MM.1S (cell line): ENCODE data around the gene SUPT6H.

ENCODE experiments used
- EZH2 ChIP-seq: fragments of 300-600 bp; sonication (generic); optimal IDR thresholded peaks from 2 replicates; pipeline ENCODE3; 2017; ENCODE audit warnings: low read depth, mild to moderate bottlenecking, antibody characterized with exemption, low read length, mixed read lengths
- EZH2phosphoT487 ChIP-seq: fragments of 300-600 bp; sonication (generic); IDR thresholded peaks from 2 replicates; pipeline ENCODE4 v1.6.1; 2018; ENCODE audit warnings: antibody characterized with exemption, low read length
- TF ChIP-seq, protein P1 (sequence below): fragments of 300-600 bp; sonication (generic); IDR thresholded peaks from 2 replicates; pipeline ENCODE4 v1.5.1; 2016; ENCODE audit warnings: antibody characterized with exemption, low read length, mixed read lengths

DNA sequence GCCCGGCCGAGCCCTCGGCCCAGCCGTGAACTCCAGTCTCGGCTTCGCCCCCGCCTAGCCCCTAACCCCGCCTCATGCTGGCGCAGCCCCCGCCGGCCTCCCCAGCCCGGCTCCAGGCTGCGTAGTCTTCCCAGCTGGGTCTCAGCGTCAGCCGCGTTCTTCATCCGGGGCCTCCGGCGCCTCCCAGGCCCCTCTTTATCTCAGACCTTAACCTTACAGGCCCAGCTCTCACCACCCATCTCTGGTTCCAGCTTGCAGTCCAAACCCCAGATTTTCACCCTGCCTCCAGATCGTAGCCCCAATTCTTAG, 49.7 kb downstream of the SUPT6H start, which contains the start of gene PROCA1:
- TF ChIP-seq EZH2: no peak
- TF ChIP-seq, protein P1, sequence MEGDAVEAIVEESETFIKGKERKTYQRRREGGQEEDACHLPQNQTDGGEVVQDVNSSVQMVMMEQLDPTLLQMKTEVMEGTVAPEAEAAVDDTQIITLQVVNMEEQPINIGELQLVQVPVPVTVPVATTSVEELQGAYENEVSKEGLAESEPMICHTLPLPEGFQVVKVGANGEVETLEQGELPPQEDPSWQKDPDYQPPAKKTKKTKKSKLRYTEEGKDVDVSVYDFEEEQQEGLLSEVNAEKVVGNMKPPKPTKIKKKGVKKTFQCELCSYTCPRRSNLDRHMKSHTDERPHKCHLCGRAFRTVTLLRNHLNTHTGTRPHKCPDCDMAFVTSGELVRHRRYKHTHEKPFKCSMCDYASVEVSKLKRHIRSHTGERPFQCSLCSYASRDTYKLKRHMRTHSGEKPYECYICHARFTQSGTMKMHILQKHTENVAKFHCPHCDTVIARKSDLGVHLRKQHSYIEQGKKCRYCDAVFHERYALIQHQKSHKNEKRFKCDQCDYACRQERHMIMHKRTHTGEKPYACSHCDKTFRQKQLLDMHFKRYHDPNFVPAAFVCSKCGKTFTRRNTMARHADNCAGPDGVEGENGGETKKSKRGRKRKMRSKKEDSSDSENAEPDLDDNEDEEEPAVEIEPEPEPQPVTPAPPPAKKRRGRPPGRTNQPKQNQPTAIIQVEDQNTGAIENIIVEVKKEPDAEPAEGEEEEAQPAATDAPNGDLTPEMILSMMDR: no peak
- TF ChIP-seq EZH2phosphoT487: no peak
